GM21825 (cell line): Measurements from ENCODE around the gene VSX2.

Source experiments
- ATAC-seq: cut with Tn5 transposase; IDR thresholded peaks from one replicate; pipeline ENCODE4 v1.9.1; 2021; ENCODE audit warnings: mild to moderate bottlenecking, moderate library complexity; ENCODE audit not compliant: unreplicated experiment

The VSX2 gene

GRCh38 chr14:74220991-74221390, 18.3 kb upstream of the VSX2 start:
- ATAC-seq = no peak

GRCh38 chr14:74221741-74222140, 17.5 kb upstream of the VSX2 start:
- ATAC-seq = no peak

GRCh38 chr14:74223016-74223415, 16.2 kb upstream of the VSX2 start:
- ATAC-seq = no peak

GRCh38 chr14:74231784-74232183, 7.5 kb upstream of the VSX2 start:
- ATAC-seq = no peak

GRCh38 chr14:74235017-74235416, 4.2 kb upstream of the VSX2 start:
- no peak for ATAC-seq

- no peak for ATAC-seq
Observed at GRCh38 chr14:74237441-74237840, 1.8 kb upstream of the VSX2 start.

- ATAC-seq = no peak
Observed at GRCh38 chr14:74239848-74240793, 872 bp downstream of the VSX2 start.

- no peak for ATAC-seq
Observed at GRCh38 chr14:74240794-74241651, 1.8 kb downstream of the VSX2 start.

- no peak for ATAC-seq
Observed at GRCh38 chr14:74241652-74242017, 2.4 kb downstream of the VSX2 start.

GRCh38 chr14:74242021-74242779, 3.0 kb downstream of the VSX2 start:
- ATAC-seq = no peak

GRCh38 chr14:74242780-74243042, 3.5 kb downstream of the VSX2 start:
- no peak for ATAC-seq

- ATAC-seq = no peak
Observed at GRCh38 chr14:74243051-74243450, 3.8 kb downstream of the VSX2 start.

GRCh38 chr14:74244115-74244514, 4.9 kb downstream of the VSX2 start:
- no peak for ATAC-seq

- ATAC-seq = no peak
Observed at GRCh38 chr14:74245292-74245691, 6.0 kb downstream of the VSX2 start.

- ATAC-seq = no peak
Observed at GRCh38 chr14:74246542-74246941, 7.3 kb downstream of the VSX2 start.

- no peak for ATAC-seq
Observed at GRCh38 chr14:74248017-74248416, 8.8 kb downstream of the VSX2 start.

- ATAC-seq = no peak
Observed at GRCh38 chr14:74249433-74250375, 10.5 kb downstream of the VSX2 start.

- no peak for ATAC-seq
Observed at GRCh38 chr14:74255281-74255680, 16.0 kb downstream of the VSX2 start.

GRCh38 chr14:74257078-74257940, 18.1 kb downstream of the VSX2 start:
- peak; percentile 71 for ATAC-seq
